Naive thymus-derived CD4-positive, alpha-beta T cell (primary cell): Measurements from ENCODE around the gene TRIM63. TPM values are rescaled to one million over a fixed set of nuclear protein-coding genes. Genes with fewer than 3 reads are reported as not detected.

ENCODE experiments used
- ATAC-seq: fragments of 150-1000 bp; cut with Tn5 transposase; 2 replicates; pipeline ENCODE4 v1.10.0; 2021; ENCODE audit warnings: mild to moderate bottlenecking, moderate library complexity
- CTCF ChIA-PET: fragments of 350-600 bp; sonication (Branson Sonifier 250); formaldehyde crosslinking; loops from one replicate; lab custom pipeline; 2021; ENCODE audit warnings: antibody characterized with exemption; lab: Charles Lee
- POLR2A ChIA-PET: fragments of 350-600 bp; sonication (Branson Sonifier 250); formaldehyde crosslinking; loops from one replicate; lab custom pipeline; 2021; ENCODE audit warnings: antibody characterized with exemption, inconsistent platforms; lab: Charles Lee
- DNase-seq, 9 donors: peaks; one replicate each; pipeline versions ENCODE4 v3.0.0 to v3.0.0-alpha.2; 2020 to 2022; ENCODE audit warnings: mixed read lengths in 1 of 9
- H3K27ac ChIP-seq: one replicate; pipeline ENCODE4 v1.7.0; 2013; ENCODE audit warnings: mild to moderate bottlenecking, low read depth, low read length, moderate library complexity
- H3K27me3 ChIP-seq, 2 donors: one replicate each; pipeline ENCODE4 v1.7.0; 2013; ENCODE audit warnings: low read length in 2 of 2, mild to moderate bottlenecking in 2 of 2, moderate library complexity in 2 of 2; ENCODE audit not compliant: control insufficient read depth in 2 of 2, insufficient read depth in 2 of 2
- H3K36me3 ChIP-seq, 3 experiments: 1 replicate in 2 of 3; 2 replicates in 1 of 3; pipeline ENCODE4 v1.7.0; 2013; ENCODE audit warnings: low read length in 3 of 3, mild to moderate bottlenecking in 3 of 3, moderate library complexity in 1 of 3; ENCODE audit not compliant: insufficient read depth in 3 of 3, control insufficient read depth in 2 of 3
- H3K4me1 ChIP-seq, 2 donors: one replicate each; pipeline ENCODE4 v1.7.0; 2013; ENCODE audit warnings: low read length in 2 of 2, mild to moderate bottlenecking in 2 of 2, moderate library complexity in 1 of 2; ENCODE audit not compliant: control insufficient read depth in 2 of 2, insufficient read depth in 2 of 2
- H3K4me3 ChIP-seq: 2 replicates; pipeline ENCODE4 v1.7.0; 2013; ENCODE audit warnings: mild to moderate bottlenecking, low read length
- H3K9me3 ChIP-seq, 3 experiments: 1 replicate in 2 of 3; 2 replicates in 1 of 3; pipeline ENCODE4 v1.7.0; 2013; ENCODE audit warnings: low read length in 3 of 3; ENCODE audit not compliant: control insufficient read depth in 2 of 3
- H3K27ac Mint-ChIP-seq, 9 donors: one replicate each; pipeline ENCODE4 v1.8.0; 2020 to 2022; ENCODE audit warnings: mixed read lengths in 9 of 9, mild to moderate bottlenecking in 8 of 9, moderate library complexity in 5 of 9, inconsistent platforms in 2 of 9
- H3K27me3 Mint-ChIP-seq, 5 donors: one replicate each; pipeline ENCODE4 v1.8.0; 2021 to 2022; ENCODE audit warnings: mixed read lengths in 5 of 5, mild to moderate bottlenecking in 1 of 5
- H3K36me3 Mint-ChIP-seq, 5 donors: one replicate each; pipeline ENCODE4 v1.8.0; 2020 to 2022; ENCODE audit warnings: mixed read lengths in 5 of 5, mild to moderate bottlenecking in 3 of 5, inconsistent platforms in 1 of 5
- H3K4me1 Mint-ChIP-seq, 7 donors: one replicate each; pipeline ENCODE4 v1.8.0; 2020 to 2022; ENCODE audit warnings: mixed read lengths in 7 of 7, mild to moderate bottlenecking in 3 of 7, inconsistent platforms in 1 of 7
- H3K4me3 Mint-ChIP-seq, 10 donors: one replicate each; pipeline ENCODE4 v1.8.0; 2020 to 2022; ENCODE audit warnings: mild to moderate bottlenecking in 10 of 10, mixed read lengths in 10 of 10, moderate library complexity in 6 of 10, inconsistent platforms in 2 of 10
- H3K9me3 Mint-ChIP-seq, 11 donors: one replicate each; pipeline ENCODE4 v1.8.0; 2020 to 2022; ENCODE audit warnings: mixed read lengths in 11 of 11, mild to moderate bottlenecking in 4 of 11, inconsistent platforms in 1 of 11, moderate library complexity in 1 of 11
- intact Hi-C, 2 donors: fragments of 100-400 bp; cut with micrococcal nuclease; formaldehyde crosslinking; loops; one replicate each; pipeline ENCODE4 v1.15.1; 2023
- polyA plus RNA-seq, 2 donors: library from polyadenylated mRNA; unstranded; fragments of 300-500 nt; fragmentation: Illumina TruSeq; gene quantifications; one replicate each; pipeline ENCODE4 v1.2.3, GENCODE V29; 2021
- total RNA-seq, 6 experiments: library from RNA in 5 of 6; stranded (reverse) in 5 of 6; gene quantifications; 1 replicate in 5 of 6; 2 replicates in 1 of 6; pipeline ENCODE4 v1.2.3 and lab custom pipeline; 2021 to 2026

The TRIM63 gene
- total and polyA plus RNA-seq, 7 experiments from 2014 or later, result not detected

DNA sequence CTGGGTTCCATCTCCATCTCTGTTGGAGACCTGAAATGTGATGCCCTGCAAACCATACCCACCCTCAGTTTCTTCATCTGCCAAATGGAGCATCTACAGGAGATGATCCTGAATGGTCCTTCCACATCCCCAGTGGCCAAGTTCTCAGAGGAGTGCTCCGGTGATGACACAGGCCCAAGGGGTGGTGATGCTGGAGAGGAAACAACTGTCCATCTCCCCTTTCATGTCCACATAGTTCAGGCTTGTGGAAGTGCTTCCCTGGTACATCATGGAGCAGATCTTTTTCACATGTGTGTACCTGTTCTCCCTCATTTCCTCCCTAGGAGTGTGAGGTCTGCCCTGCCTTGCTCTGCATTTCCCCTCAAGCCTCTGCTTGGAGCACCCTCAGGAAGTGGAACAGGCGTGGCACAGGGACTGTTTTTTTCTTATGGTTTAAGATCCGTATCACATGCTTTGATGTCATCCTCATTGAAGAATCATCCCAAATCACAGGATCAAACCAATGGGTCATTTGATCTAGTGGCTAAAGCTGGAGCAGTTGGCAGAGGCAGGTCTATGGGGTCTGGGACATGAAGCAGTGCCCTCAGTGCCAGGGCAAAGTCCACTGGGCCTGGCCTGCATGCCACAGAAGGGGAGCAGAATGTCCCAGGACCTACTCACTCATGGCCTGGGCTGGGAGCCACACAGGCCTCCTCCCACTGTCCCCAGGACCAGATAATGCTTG is 8.2 kb upstream of the TRIM63 start:
- no peak overlapping the region for H3K4me3 ChIP-seq
- no peaks in the 10 kb centered on the region for H3K36me3 ChIP-seq
- CTCF ChIA-PET, result no interaction called here
- H3K27ac Mint-ChIP-seq, result peak overlapping the region in 1 of 9 donors; percentile 11
- H3K4me3 Mint-ChIP-seq, result no peak overlapping the region
- peaks cover 6 to 13% (median 7%) of the 10 kb centered on the region in 7 donors for H3K4me1 Mint-ChIP-seq
- no peak for ATAC-seq
- peaks cover 0 to 1% (median 0%) of the 10 kb centered on the region in 11 donors for H3K9me3 Mint-ChIP-seq
- POLR2A ChIA-PET, result no interaction called here
- no peaks in the 10 kb centered on the region for H3K9me3 ChIP-seq
- intact Hi-C loops, result no loop called here
- H3K27ac ChIP-seq, result no peak overlapping the region
- H3K36me3 Mint-ChIP-seq, result peaks cover 0 to 2% (median 0%) of the 10 kb centered on the region in 5 donors
- no peaks in the 10 kb centered on the region for H3K4me1 ChIP-seq
- no peaks in the 10 kb centered on the region for H3K27me3 ChIP-seq
- no peak for DNase-seq
- peaks cover 13 to 54% (median 23%) of the 10 kb centered on the region in 5 donors for H3K27me3 Mint-ChIP-seq

DNA sequence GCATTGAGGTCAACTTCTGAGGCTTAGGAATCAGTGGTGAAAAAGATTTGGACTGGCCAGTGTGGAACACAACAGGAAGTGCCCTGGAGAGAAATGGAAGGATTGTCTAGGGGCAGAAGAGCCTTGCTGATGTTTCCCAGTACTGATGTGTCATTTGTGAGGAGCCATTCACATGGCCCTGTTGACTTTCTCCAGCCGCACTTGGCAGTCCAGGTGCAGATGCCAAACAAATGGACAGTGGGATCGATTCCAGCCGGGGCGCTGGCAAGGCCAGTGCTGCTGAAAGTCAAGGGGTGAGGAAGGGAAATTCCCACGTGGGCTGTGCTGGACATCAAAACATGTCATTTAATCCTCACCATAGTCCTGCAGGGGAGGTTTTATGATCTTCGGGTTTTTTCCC is 4.9 kb upstream of the TRIM63 start:
- CTCF ChIA-PET, result no interaction called here
- no peak overlapping the region for H3K27ac Mint-ChIP-seq
- ATAC-seq, result no peak

DNA sequence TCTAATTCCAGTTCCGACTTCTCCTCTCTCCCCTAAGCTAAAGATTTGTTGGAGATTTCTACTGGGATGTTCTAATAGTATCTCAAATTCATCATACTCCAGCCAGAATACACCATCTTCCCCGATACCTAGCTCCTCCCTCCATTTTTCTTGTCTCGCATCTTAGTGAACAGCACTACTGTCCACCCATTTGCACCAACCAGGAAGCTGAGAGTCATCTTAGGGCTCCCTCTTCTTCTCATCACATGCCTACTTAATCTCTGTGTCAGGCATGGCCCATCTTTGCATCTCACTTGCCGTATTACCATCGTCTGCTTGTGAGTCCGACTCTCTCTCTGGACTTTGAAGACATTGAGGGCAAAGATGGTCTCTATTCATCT is 3.5 kb upstream of the TRIM63 start:
- ChIA-PET POLR2A (interaction anchor here (0.7 kb wide), 1 partner anchor 8 kb away, joined by 4 read pairs; no protein-coding TSS in a partner anchor), CTCF (interaction anchor here (1.2 kb wide), 1 partner anchor 9 kb away, joined by 4 read pairs; no protein-coding TSS in a partner anchor)
- ATAC-seq (no peak), DNase-seq (no peak)
- H3K27ac Mint-ChIP-seq, result no peak overlapping the region
- H3K4me1 ChIP-seq, result no peaks in the 10 kb centered on the region
- H3K9me3 Mint-ChIP-seq, result no peaks in the 10 kb centered on the region
- peaks cover 13 to 49% (median 28%) of the 10 kb centered on the region in 5 donors for H3K27me3 Mint-ChIP-seq
- H3K36me3 ChIP-seq, result no peaks in the 10 kb centered on the region
- peaks cover 5 to 8% (median 6%) of the 10 kb centered on the region in 7 donors for H3K4me1 Mint-ChIP-seq
- no peak overlapping the region for H3K4me3 Mint-ChIP-seq
- no peak overlapping the region for H3K4me3 ChIP-seq
- no peaks in the 10 kb centered on the region for H3K27me3 ChIP-seq
- no peaks in the 10 kb centered on the region for H3K9me3 ChIP-seq
- H3K27ac ChIP-seq, result no peak overlapping the region
- no peaks in the 10 kb centered on the region for H3K36me3 Mint-ChIP-seq
- intact Hi-C loops, result no loop called here

More for the DNA sequence above, 4.9 kb upstream of the TRIM63 start:
- H3K4me1 ChIP-seq, result no peaks in the 10 kb centered on the region
- Mint-ChIP-seq H3K27me3 (peaks cover 13 to 55% (median 28%) of the 10 kb centered on the region in 5 donors), H3K36me3 (peaks cover 0 to 2% (median 0%) of the 10 kb centered on the region in 5 donors), H3K9me3 (peaks cover 0 to 1% (median 0%) of the 10 kb centered on the region in 11 donors), H3K4me3 (no peak overlapping the region), H3K4me1 (peaks cover 6 to 13% (median 7%) of the 10 kb centered on the region in 7 donors)
- no peak for DNase-seq
- H3K36me3 ChIP-seq, result no peaks in the 10 kb centered on the region
- no peak overlapping the region for H3K27ac ChIP-seq
- no peaks in the 10 kb centered on the region for H3K9me3 ChIP-seq
- no peak overlapping the region for H3K4me3 ChIP-seq
- POLR2A ChIA-PET, result no interaction called here
- no peaks in the 10 kb centered on the region for H3K27me3 ChIP-seq
- intact Hi-C loops, result no loop called here

DNA sequence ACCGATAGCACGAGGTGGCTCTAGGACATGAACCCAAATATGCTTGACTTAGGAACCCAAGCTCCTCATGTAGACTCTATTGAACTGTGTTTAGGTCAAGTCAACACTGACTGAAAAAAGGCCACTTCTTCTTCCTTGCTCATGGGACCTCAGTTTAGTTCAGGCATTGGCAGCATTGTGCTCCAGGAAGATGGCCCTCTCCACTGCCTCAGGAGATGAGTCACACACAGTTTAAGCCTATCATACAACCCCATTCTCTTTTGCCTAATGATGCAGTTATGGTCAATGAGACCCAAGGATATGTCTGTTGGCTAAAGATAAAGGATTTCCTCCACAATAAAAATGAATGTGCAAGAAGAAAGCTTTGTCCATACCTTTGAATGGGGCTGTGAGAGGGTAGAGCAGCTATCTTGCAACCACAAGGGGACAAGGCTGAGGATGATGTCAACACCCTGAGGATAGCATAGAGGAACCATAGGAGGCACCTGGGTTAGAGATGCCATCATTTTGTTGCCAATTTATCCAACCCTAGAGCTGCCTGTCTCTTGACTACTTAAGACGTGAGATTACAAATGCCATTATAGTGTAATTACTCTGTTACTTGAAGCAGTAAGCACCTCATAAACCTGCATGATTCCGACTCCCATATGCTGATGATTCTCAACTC is 3.0 kb upstream of the TRIM63 start:
- no peak for ATAC-seq
- Mint-ChIP-seq H3K27ac (no peak overlapping the region), H3K36me3 (no peaks in the 10 kb centered on the region), H3K27me3 (peaks cover 13 to 45% (median 28%) of the 10 kb centered on the region in 5 donors), H3K9me3 (no peaks in the 10 kb centered on the region), H3K4me1 (peaks cover 0 to 2% (median 1%) of the 10 kb centered on the region in 7 donors), H3K4me3 (no peak overlapping the region)
- CTCF ChIA-PET, result interaction anchor here (0.5 to 1.2 kb wide), 2 partner anchors 10 to 31 kb away, joined by 3 to 4 read pairs; no protein-coding TSS in a partner anchor
- H3K27me3 ChIP-seq, result no peaks in the 10 kb centered on the region
- H3K27ac ChIP-seq, result no peak overlapping the region
- POLR2A ChIA-PET, result interaction anchor here (0.5 kb wide), 1 partner anchor 914 kb away, joined by 4 read pairs; no protein-coding TSS in a partner anchor
- no peak for DNase-seq
- no peaks in the 10 kb centered on the region for H3K4me1 ChIP-seq
- no peak overlapping the region for H3K4me3 ChIP-seq
- intact Hi-C loops, result no loop called here
- H3K36me3 ChIP-seq, result no peaks in the 10 kb centered on the region
- H3K9me3 ChIP-seq, result no peaks in the 10 kb centered on the region

- no peaks in the 10 kb centered on the region for H3K9me3 Mint-ChIP-seq
- no peaks in the 10 kb centered on the region for H3K36me3 ChIP-seq
- H3K4me3 Mint-ChIP-seq, result no peak overlapping the region
- CTCF ChIA-PET, result interaction anchor here (0.5 kb wide), 1 partner anchor 31 kb away, joined by 3 read pairs; no protein-coding TSS in a partner anchor
- no peak for DNase-seq
- no peaks in the 10 kb centered on the region for H3K4me1 ChIP-seq
- H3K4me3 ChIP-seq, result no peak overlapping the region
- no peaks in the 10 kb centered on the region for H3K9me3 ChIP-seq
- POLR2A ChIA-PET, result interaction anchor here (0.5 kb wide), 1 partner anchor 914 kb away, joined by 4 read pairs; no protein-coding TSS in a partner anchor
- no peak overlapping the region for H3K27ac ChIP-seq
- no peak for ATAC-seq
- intact Hi-C loops, result no loop called here
- no peaks in the 10 kb centered on the region for H3K4me1 Mint-ChIP-seq
- H3K36me3 Mint-ChIP-seq, result no peaks in the 10 kb centered on the region
- H3K27me3 ChIP-seq, result no peaks in the 10 kb centered on the region
- H3K27ac Mint-ChIP-seq, result no peak overlapping the region
- H3K27me3 Mint-ChIP-seq, result peaks cover 13 to 45% (median 28%) of the 10 kb centered on the region in 5 donors
Observed at GRCh38 chr1:26069941-26070295, 2.5 kb upstream of the TRIM63 start.

DNA sequence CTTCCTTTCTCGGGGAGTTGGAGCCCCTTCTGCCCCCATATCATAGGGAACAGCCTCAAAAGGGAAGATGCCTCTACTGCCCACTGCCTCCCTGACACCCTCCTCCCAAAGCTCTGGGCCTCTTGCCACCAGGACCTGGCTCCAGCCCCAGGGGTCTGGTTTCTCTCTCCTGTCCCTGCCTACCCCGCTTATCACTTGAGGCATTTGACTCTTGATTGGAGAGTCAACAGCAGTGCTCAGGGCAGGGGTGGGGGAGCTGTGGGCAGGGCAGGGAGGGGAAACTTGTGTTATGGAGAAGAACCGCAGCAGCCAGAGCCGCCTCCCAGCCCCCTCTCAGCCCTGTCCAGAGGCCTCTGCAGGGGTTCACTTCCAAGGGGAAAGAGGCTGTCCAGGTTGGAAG is 573 bp downstream of the TRIM63 start:
- no peaks in the 10 kb centered on the region for H3K36me3 Mint-ChIP-seq
- CTCF ChIA-PET, result no interaction called here

More for the DNA sequence above, 573 bp downstream of the TRIM63 start:
- intact Hi-C loops, result no loop called here
- no peak for ATAC-seq
- Mint-ChIP-seq H3K4me1 (no peaks in the 10 kb centered on the region), H3K4me3 (no peak overlapping the region), H3K27me3 (peaks cover 0 to 35% (median 7%) of the 10 kb centered on the region in 5 donors), H3K27ac (no peak overlapping the region), H3K9me3 (no peaks in the 10 kb centered on the region)
- no peaks in the 10 kb centered on the region for H3K36me3 ChIP-seq
- no peaks in the 10 kb centered on the region for H3K27me3 ChIP-seq
- no peak overlapping the region for H3K4me3 ChIP-seq
- no peaks in the 10 kb centered on the region for H3K9me3 ChIP-seq
- no peak for DNase-seq
- H3K27ac ChIP-seq, result no peak overlapping the region
- POLR2A ChIA-PET, result no interaction called here
- H3K4me1 ChIP-seq, result no peaks in the 10 kb centered on the region
